Ishikawa (cell line): ENCODE results near the gene C4orf17.

ENCODE experiments used
- CEBPB ChIP-seq: IDR thresholded peaks from 2 replicates; pipeline ENCODE4 v1.6.1; 2012
- CREB1 ChIP-seq: IDR thresholded peaks from 2 replicates; pipeline ENCODE4 v1.6.1; 2012; ENCODE audit warnings: low read depth
- EGR1 ChIP-seq: IDR thresholded peaks from 2 replicates; pipeline ENCODE4 v1.6.1; 2012
- EP300 ChIP-seq: IDR thresholded peaks from 2 replicates; pipeline ENCODE4 v1.6.1; 2012; ENCODE audit warnings: borderline replicate concordance
- FOXM1 ChIP-seq: IDR thresholded peaks from 2 replicates; pipeline ENCODE4 v1.6.1; 2012; ENCODE audit warnings: low read depth, borderline replicate concordance
- MAX ChIP-seq: IDR thresholded peaks from 2 replicates; pipeline ENCODE4 v1.6.1; 2012
- NFIC ChIP-seq: IDR thresholded peaks from 2 replicates; pipeline ENCODE4 v1.6.1; 2012
- RAD21 ChIP-seq: IDR thresholded peaks from 2 replicates; pipeline ENCODE4 v1.6.1; 2012; ENCODE audit warnings: low read depth
- REST ChIP-seq: IDR thresholded peaks from 2 replicates; pipeline ENCODE4 v1.6.1; 2012; ENCODE audit warnings: low read depth, mild to moderate bottlenecking
- TAF1 ChIP-seq: IDR thresholded peaks from 2 replicates; pipeline ENCODE4 v1.6.1; 2012; ENCODE audit warnings: low read depth, mild to moderate bottlenecking
- TCF12 ChIP-seq: IDR thresholded peaks from 2 replicates; pipeline ENCODE4 v1.6.1; 2012; ENCODE audit warnings: low read depth
- TEAD4 ChIP-seq: IDR thresholded peaks from 2 replicates; pipeline ENCODE4 v1.6.1; 2012
- USF1 ChIP-seq: IDR thresholded peaks from 2 replicates; pipeline ENCODE4 v1.6.1; 2012
- YY1 ChIP-seq: IDR thresholded peaks from 2 replicates; pipeline ENCODE4 v1.6.1; 2012; ENCODE audit warnings: low read depth
- ZBTB7A ChIP-seq: IDR thresholded peaks from 2 replicates; pipeline ENCODE4 v1.6.1; 2012; ENCODE audit warnings: low read depth

Gene C4orf17

GRCh38 chr4:99537674-99538073 is 26.9 kb downstream of the C4orf17 start:
- no peak for TF ChIP-seq FOXM1
- TF ChIP-seq CREB1 = no peak
- TF ChIP-seq ZBTB7A = no peak
- no peak for TF ChIP-seq TAF1
- TF ChIP-seq USF1 = no peak
- TF ChIP-seq TEAD4 = no peak
- TF ChIP-seq REST = no peak
- no peak for TF ChIP-seq CEBPB
- no peak for TF ChIP-seq MAX
- no peak for TF ChIP-seq RAD21
- TF ChIP-seq EGR1 = no peak
- TF ChIP-seq TCF12 = no peak

GRCh38 chr4:99540277-99540939 is 29.6 kb downstream of the C4orf17 start:
- TF ChIP-seq TAF1 (no peak), MAX (no peak), EGR1 (no peak), REST (no peak), TCF12 (no peak), TEAD4 (no peak), NFIC (no peak), YY1 (no peak), FOXM1 (no peak), USF1 (no peak), CEBPB (no peak), RAD21 (no peak), CREB1 (no peak), ZBTB7A (no peak), EP300 (no peak)

GRCh38 chr4:99552872-99553271 is 42.1 kb downstream of the C4orf17 start:
- no peak for TF ChIP-seq NFIC
- no peak for TF ChIP-seq TAF1
- no peak for TF ChIP-seq RAD21
- no peak for TF ChIP-seq FOXM1
- no peak for TF ChIP-seq MAX
- no peak for TF ChIP-seq USF1
- no peak for TF ChIP-seq ZBTB7A
- TF ChIP-seq TCF12 = no peak
- no peak for TF ChIP-seq TEAD4
- TF ChIP-seq EP300 = no peak
- no peak for TF ChIP-seq CEBPB
- TF ChIP-seq YY1 = no peak

- TF ChIP-seq CREB1 (peak; percentile 95), TCF12 (peak; percentile 44), MAX (peak; percentile 74), TAF1 (peak; percentile 63; the same call in 1 of the 2 replicates), FOXM1 (no peak), ZBTB7A (0 out of 2 replicates have a peak, but pooled peaks have one; percentile 66), NFIC (peak; percentile 78), CEBPB (no peak), YY1 (peak; percentile 82), REST (no peak), USF1 (no peak), RAD21 (no peak), EP300 (no peak), TEAD4 (no peak), EGR1 (peak; percentile 67)
These were observed 52.7 kb downstream of the C4orf17 start, which contains the start of gene TRMT10A for GRCh38 chr4:99563310-99564186. Gene TRMT10A (minus strand): TSS chr4:99564039. CDS start chr4:99559338, 4,701 bp downstream.
